ENCODE results near the gene SHH.

DNA sequence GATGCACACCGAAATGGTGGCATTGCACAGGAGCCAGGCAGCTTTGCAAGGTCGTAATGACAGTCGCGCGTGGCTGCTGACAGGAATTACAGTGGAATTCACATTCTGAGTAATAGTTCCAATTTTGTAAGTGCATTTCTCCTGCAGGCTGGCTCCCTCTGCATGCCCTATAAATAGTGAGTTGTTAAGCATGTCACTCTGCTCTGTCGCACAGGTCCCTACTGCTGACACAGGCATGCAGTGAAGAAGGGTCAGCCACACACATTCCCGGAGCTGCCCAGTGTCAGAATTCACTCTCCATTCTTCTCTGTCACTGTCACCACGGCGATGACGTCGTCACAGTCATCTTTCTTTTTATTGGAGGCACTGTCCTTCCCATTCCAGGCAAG is 49.2 kb upstream of the SHH start:
- TF ChIP-seq, protein P1, sequence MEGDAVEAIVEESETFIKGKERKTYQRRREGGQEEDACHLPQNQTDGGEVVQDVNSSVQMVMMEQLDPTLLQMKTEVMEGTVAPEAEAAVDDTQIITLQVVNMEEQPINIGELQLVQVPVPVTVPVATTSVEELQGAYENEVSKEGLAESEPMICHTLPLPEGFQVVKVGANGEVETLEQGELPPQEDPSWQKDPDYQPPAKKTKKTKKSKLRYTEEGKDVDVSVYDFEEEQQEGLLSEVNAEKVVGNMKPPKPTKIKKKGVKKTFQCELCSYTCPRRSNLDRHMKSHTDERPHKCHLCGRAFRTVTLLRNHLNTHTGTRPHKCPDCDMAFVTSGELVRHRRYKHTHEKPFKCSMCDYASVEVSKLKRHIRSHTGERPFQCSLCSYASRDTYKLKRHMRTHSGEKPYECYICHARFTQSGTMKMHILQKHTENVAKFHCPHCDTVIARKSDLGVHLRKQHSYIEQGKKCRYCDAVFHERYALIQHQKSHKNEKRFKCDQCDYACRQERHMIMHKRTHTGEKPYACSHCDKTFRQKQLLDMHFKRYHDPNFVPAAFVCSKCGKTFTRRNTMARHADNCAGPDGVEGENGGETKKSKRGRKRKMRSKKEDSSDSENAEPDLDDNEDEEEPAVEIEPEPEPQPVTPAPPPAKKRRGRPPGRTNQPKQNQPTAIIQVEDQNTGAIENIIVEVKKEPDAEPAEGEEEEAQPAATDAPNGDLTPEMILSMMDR (IDR thresholded peaks at IDR 0.05), result no peak
- TF ChIP-seq POLR2A (IDR thresholded peaks at IDR 0.05), result no peak

All from testis (tissue), 2 donors.